ENCODE measurements around the gene NTNG2.

NTNG2 gene

DNA sequence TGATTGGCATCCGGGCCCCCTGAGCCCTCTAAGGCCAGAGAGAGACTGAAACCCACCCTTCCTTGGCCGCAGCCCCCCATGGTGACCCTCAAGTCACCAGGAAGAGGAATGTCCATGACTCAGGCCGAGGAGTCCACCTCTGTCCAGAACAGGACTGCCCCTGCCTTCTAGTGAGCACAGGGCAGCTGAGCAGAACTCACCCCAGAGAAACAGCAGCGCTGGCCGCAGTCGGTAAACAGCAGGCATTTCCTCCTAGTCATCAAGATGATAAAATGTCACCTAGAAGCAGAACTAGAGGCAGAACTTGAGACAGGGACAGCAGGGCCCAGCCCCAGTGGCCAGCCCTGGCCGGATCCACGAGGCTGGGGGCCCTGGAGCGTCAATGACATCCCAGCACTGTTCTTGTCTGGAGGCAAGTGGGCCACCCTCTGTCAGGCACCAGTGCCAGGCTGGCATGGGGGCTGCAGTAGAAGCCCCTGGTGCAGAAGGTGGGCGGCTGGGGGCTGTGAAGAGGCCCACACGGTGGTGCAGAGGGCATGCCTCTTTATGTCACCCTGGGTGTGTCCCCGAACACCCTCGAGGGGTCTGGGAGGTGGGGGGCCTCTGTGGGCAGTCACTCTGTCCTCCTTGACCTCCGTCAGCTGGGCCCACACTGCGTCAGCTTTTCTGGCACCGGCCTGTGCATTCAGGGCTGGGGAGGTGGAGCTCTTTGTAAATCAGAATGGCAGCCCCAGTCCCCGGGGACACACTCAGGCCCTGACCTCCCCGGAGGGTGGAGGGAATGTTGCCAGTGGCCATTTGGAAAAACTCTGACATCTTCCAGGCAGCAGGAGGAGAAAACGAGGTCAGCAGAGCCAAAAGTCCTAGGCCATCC, 83.0 kb downstream of the NTNG2 start:
- TF ChIP-seq, protein P1, sequence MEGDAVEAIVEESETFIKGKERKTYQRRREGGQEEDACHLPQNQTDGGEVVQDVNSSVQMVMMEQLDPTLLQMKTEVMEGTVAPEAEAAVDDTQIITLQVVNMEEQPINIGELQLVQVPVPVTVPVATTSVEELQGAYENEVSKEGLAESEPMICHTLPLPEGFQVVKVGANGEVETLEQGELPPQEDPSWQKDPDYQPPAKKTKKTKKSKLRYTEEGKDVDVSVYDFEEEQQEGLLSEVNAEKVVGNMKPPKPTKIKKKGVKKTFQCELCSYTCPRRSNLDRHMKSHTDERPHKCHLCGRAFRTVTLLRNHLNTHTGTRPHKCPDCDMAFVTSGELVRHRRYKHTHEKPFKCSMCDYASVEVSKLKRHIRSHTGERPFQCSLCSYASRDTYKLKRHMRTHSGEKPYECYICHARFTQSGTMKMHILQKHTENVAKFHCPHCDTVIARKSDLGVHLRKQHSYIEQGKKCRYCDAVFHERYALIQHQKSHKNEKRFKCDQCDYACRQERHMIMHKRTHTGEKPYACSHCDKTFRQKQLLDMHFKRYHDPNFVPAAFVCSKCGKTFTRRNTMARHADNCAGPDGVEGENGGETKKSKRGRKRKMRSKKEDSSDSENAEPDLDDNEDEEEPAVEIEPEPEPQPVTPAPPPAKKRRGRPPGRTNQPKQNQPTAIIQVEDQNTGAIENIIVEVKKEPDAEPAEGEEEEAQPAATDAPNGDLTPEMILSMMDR (IDR thresholded peaks at IDR 0.05; ENCODE audit: insufficient read depth, missing control alignments), result no peak
- FAIRE-seq (no peak), DNase-seq (ENCODE audit: insufficient read length, low spot score) (no peak)

DNA sequence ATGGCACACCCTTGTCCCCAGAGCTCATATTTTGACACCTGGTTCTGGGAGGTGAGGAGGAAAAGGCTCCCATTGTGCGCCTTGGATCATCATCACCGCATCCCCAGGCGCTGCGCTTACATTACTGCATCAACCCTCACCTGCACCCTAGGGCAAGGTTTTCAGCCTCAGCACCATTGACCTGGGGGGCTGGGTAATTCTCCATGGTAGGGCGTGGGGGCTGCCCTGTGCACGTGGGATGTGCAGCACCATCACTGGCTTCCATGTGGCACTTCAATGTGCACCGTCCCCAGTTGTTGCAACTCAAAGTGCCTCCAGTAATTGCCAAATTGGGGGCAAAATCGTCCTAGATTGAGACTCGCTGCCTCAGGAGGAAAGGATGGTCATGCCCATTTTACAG, 83.6 kb downstream of the NTNG2 start:
- DNase-seq (ENCODE audit: insufficient read length, low spot score) (no peak), FAIRE-seq (no peak)
- TF ChIP-seq, protein P1 (IDR thresholded peaks at IDR 0.05; ENCODE audit: insufficient read depth, missing control alignments), result no peak

DNA sequence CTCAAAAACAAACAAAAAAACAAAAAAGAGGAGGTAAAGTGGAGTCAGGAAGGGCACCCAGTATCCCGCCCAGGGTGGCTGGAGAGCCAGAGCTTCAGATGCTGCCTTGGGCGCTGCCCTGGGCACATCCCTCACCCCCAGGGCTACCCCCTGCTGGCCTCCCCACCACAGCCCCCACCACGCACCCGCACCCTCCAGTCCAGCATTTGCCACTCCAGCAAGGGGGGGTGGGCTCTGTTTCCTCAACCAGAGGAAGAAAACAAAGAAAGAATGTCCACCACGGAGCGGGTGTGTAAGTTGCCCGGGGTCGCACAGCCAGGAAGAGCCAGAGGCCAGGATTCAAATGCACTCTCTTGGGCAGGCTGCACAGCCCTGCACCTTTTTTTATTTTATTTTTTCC, 86.1 kb downstream of the NTNG2 start:
- DNase-seq (ENCODE audit: insufficient read length, low spot score) (no peak), FAIRE-seq (no peak)
- TF ChIP-seq, protein P1 (IDR thresholded peaks at IDR 0.05; ENCODE audit: insufficient read depth, missing control alignments), result no peak

DNA sequence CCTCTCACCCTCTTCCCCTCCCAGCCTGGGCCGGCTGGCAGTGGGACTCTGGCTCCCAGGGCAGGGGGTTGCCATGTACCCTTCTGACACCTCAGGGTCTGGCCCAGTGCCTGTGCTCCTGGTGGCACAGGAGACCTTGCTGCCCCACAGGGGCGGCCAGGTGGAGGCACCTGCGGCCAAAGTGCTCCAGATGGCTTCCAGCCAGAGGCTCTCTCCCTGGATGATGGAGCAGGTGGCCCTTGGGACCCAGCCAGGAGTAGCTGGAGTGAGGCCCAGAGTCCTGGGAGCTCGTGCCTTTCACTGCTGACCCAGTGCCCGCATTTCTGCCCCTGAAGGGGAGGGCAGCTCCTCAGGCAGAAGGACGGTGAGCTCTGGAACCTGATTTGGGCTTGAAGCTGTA, 87.3 kb downstream of the NTNG2 start:
- DNase-seq (ENCODE audit: insufficient read length, low spot score) (no peak), FAIRE-seq (no peak)
- TF ChIP-seq, protein P1 (IDR thresholded peaks at IDR 0.05; ENCODE audit: insufficient read depth, missing control alignments), result no peak

DNA sequence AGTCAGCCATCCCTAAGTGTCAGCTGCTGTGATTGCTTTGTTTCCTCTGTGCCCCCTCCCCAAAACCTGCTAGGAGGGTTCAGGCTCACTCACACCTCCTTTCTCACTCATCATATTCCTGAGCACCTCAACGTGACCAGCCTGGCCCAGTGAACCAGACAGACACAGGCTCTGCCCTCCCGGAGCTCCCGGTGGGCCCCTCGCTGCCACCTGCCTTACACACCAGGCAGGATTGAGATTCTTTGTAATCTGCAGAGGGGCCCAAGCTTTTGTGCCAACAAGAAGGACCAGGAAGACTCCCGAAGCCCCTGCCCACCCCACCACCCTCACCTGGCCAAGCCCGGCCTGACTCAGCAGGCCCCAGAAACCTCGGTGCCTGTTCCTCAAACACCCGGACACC, 87.8 kb downstream of the NTNG2 start:
- DNase-seq (ENCODE audit: insufficient read length, low spot score), result no peak
- TF ChIP-seq, protein P1 (IDR thresholded peaks at IDR 0.05; ENCODE audit: insufficient read depth, missing control alignments), result no peak
- FAIRE-seq, result no peak

DNA sequence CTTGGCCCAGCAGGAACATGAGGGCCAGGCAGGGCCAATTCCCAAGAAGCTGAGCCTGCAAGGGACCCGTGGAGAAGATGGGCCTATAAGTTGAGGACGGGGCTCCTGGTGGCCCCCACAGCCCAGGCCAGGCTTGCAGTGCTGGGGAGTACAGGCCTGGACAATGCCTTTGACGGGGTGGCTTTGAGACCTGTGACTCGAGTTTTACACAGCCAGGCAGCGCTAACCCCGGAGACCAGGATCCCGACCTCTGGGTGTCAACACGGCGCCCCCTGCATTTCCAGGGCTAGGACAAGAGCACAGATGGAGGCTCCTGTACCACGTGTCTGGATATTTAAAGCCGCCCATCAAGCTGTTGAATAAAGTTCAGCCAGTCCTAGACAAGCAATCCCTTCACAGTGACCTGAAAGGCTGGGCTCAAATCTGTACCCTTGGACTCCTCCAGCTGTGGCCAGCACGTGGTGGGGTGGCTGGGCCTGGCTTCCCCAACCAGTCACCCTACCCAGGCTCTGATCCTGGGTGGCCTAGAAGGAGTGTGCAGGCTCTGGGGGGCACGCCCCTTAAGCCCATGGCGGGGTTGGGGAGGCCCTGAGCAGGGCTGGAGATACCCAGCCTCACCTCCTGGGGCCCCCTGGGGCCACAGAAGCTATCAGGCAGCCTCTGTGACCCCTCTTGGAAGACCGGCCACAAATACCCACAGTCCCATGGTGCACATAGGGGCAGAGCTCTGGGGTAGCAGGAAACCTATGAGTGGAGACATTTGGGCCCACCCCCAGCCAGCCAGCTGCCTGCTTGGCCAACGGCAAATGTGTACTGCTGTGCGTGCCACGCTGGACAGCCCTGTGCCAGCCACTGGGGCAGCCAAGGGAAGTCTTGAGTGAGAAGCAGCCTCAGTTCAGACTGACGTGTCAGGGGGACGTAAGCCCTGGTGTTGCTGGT, 88.7 kb downstream of the NTNG2 start:
- TF ChIP-seq, protein P1 (IDR thresholded peaks at IDR 0.05; ENCODE audit: insufficient read depth, missing control alignments), result no peak
- DNase-seq (ENCODE audit: insufficient read length, low spot score) (no peak), FAIRE-seq (no peak)
